ENCODE measurements around the gene GAL3ST2.

The GAL3ST2 gene

GRCh38 chr2:241849616-241850543, 73.3 kb downstream of the GAL3ST2 start:
- no peak overlapping the region for H3K4me3 ChIP-seq (ENCODE audit: low read depth, low read length)
- DNase-seq (ENCODE audit: low read depth): no peak
- TF ChIP-seq, protein P1, sequence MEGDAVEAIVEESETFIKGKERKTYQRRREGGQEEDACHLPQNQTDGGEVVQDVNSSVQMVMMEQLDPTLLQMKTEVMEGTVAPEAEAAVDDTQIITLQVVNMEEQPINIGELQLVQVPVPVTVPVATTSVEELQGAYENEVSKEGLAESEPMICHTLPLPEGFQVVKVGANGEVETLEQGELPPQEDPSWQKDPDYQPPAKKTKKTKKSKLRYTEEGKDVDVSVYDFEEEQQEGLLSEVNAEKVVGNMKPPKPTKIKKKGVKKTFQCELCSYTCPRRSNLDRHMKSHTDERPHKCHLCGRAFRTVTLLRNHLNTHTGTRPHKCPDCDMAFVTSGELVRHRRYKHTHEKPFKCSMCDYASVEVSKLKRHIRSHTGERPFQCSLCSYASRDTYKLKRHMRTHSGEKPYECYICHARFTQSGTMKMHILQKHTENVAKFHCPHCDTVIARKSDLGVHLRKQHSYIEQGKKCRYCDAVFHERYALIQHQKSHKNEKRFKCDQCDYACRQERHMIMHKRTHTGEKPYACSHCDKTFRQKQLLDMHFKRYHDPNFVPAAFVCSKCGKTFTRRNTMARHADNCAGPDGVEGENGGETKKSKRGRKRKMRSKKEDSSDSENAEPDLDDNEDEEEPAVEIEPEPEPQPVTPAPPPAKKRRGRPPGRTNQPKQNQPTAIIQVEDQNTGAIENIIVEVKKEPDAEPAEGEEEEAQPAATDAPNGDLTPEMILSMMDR (conservative IDR thresholded peaks at IDR 0.05; ENCODE audit: low read depth, low read length): no peak

GRCh38 chr2:241850544-241851324, 74.1 kb downstream of the GAL3ST2 start:
- TF ChIP-seq, protein P1 (conservative IDR thresholded peaks at IDR 0.05; ENCODE audit: low read depth, low read length): no peak
- H3K4me3 ChIP-seq (ENCODE audit: low read depth, low read length): no peak overlapping the region
- no peak for DNase-seq (ENCODE audit: low read depth)

GRCh38 chr2:241851325-241852115, 74.9 kb downstream of the GAL3ST2 start:
- no peak overlapping the region for H3K4me3 ChIP-seq (ENCODE audit: low read depth, low read length)
- TF ChIP-seq, protein P1 (conservative IDR thresholded peaks at IDR 0.05; ENCODE audit: low read depth, low read length): no peak
- DNase-seq (ENCODE audit: low read depth): no peak

- TF ChIP-seq, protein P1 (conservative IDR thresholded peaks at IDR 0.05; ENCODE audit: low read depth, low read length): no peak
- H3K4me3 ChIP-seq (ENCODE audit: low read depth, low read length): no peak overlapping the region
- DNase-seq (ENCODE audit: low read depth): no peak
These were observed 75.7 kb downstream of the GAL3ST2 start for GRCh38 chr2:241852116-241852980.

DNA sequence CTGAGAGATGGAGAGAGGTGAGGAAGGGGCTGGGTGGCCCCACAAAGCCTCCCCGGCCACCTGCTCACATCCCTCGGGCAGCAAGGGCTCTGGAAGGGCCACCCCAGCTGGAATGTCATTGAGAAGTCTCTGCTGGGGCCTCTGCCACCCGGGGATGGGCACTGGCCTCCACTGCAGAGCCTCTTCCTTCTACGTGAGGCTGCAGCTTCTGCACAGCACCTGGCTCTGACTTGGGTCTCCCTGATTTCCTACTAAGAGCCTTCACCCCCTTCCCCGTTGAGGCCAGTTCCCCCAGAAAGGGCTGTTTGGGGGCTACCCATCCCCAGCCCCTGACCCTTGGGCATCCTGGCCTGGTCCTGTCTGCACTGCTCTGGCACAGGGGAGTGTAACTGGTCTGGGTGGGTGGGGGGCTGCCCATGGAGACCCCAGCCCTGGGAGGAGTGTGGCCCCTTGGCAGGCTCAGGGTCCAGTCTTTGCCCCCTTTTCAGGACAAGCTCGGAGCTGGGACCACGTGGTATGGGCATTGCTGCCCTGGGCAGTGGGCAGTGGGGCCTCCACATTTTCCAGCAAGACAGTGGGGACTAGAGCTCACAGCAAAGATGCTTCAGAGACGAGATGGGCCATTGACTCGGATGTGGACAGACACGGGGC, 76.5 kb downstream of the GAL3ST2 start:
- no peak overlapping the region for H3K4me3 ChIP-seq (ENCODE audit: low read depth, low read length)
- no peak for DNase-seq (ENCODE audit: low read depth)
- TF ChIP-seq, protein P1 (conservative IDR thresholded peaks at IDR 0.05; ENCODE audit: low read depth, low read length): no peak

Measured in choroid plexus epithelial cell (primary cell).